HG03066 (cell line): ENCODE data around the gene GASK1A.
"Not testable (repeated sequence)": the region's sequence is repeated elsewhere in the genome, so short reads cannot be mapped to it uniquely, and the experiment has no call there.

Experiments used
- ATAC-seq: cut with Tn5 transposase; IDR thresholded peaks from one replicate; pipeline ENCODE4 v1.9.1; 2021; ENCODE audit warnings: low read depth; ENCODE audit not compliant: unreplicated experiment

GASK1A gene

DNA sequence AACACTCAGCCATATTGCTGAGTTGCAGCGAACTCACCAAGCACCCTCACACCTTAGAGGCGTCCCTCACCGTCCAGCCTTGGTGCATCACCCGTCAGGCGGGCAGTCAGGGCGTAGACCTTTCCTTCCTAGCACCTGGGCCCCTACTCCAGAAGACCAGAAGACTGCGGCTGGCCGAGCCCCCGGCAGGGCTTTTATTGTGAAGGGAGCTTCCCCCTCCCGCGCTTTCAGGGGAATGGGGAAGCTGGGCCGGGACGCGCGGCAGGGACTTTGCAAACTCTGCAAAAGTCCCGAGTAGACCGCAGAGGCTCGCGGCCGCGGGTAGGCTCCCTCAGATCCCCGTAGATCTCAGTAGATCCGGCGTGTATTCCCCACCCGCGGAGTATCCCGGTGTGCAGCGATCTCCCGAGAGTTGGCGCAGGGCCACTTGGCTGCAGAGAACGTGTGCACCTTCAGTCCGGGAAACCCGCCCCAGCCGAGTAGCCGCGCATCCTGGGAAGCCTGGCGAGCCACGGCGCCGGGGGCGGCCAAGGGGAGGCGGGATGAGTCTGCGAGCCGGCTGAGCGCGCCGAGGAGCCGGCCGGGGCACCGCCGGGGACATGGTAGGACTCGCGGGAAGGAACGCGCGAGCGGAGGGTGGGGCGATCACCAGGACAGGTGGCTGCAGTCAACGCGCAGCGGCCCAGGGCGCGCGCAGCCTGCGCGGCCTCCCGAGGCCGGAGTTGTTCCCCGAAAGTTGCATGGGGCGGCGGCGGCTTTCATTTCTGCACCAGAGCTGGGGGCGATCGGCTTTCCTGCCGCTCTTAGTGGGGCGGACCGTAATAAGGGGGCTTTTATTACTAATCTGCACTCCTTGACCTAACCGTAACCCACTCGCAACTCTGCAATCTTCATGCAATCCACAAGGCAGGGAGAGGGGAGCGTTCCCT, at the start of gene GASK1A:
TSS of gene GASK1A (plus strand) at position 268 of the 929 bp plus-strand sequence. CDS start at position 600, 332 bp downstream.
- ATAC-seq: no peak

- no peak for ATAC-seq
Measured at GRCh38 chr3:42934111-42934510, 45.0 kb upstream of the GASK1A start.

GRCh38 chr3:42934910-42935309, 44.2 kb upstream of the GASK1A start:
- no peak for ATAC-seq

DNA sequence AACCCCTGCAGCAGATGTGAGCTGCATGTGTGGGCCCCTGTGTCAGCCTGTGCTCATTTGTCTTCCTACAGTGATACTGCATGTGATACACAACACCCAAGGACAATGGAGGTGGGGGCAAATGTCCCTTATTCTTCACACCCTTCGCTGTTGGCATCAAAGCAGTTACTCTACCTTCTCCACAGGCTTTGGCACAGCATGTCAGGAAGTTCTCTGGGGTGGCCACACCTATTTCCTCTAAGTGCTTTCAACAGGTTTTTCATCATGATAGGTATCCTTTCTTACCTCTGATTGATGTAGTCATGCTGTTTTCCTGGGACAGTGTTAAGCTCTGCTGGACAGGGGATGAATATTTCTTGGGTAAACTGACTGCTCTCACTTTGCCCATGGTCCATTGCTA, 43.6 kb upstream of the GASK1A start:
- ATAC-seq: no peak

DNA sequence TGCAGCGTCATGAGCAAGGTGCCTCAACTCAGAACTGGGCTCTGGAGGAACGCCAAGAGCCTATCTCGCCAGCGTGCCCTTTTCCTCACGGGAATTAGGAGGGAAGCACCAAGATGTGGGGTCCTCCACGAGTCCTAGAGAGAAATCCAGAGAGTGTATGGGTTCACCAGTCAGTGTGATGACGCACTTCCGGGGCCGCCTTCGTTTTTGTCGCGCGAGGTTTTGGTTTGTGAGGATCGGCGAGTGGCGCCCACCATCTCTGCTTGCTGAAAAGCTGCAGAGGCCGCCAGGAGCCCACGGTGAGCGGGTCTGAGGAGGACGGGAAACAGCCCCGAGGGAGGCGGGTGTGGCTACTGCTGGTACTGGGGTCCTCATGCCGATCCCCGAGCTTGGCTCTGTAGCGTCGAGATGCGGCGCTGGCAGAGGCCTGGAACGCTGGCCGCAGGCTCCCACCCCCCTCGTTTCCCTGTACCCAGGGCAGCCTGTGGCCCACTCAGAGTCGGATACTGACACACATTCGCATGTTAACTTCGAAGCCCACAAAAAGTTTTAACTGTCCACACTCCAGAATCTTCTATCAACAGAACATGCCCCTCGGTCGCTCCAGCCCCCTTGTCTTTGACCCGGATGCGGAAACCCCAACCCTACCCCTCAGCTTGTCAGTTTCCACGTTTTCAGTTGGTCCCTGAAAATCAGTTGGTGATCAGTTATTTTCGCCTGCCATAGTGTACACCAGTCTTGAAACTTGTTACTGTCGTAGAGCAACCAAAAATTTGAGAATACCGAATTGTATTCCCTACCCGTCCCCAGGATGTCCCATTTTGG, 42.7 kb upstream of the GASK1A start:
- no peak for ATAC-seq

GRCh38 chr3:42937334-42937733, 41.8 kb upstream of the GASK1A start:
- ATAC-seq: no peak

- ATAC-seq: no peak
Measured at GRCh38 chr3:42942693-42943092, 36.4 kb upstream of the GASK1A start.

DNA sequence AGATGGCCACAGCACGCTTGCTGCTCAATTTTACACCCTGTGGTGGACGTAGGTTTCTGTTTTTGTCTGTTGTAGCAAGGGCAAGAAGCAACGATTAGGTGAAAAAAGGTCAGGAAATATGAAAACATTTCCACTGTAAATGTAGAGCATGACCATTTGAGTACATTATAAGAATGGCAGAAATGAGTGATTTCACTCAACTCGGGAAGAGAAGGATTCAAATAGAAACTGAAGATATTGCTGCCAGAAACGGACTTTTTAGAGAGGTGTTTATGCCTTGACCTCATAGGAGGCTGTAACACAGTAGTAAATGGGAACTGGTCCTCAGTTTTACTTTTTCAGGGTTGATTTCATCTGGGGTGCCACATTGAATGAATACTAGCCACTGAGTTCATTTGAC, 33.1 kb upstream of the GASK1A start:
- no peak for ATAC-seq

- ATAC-seq: no peak
Measured at GRCh38 chr3:42957573-42957972, 21.5 kb upstream of the GASK1A start.

DNA sequence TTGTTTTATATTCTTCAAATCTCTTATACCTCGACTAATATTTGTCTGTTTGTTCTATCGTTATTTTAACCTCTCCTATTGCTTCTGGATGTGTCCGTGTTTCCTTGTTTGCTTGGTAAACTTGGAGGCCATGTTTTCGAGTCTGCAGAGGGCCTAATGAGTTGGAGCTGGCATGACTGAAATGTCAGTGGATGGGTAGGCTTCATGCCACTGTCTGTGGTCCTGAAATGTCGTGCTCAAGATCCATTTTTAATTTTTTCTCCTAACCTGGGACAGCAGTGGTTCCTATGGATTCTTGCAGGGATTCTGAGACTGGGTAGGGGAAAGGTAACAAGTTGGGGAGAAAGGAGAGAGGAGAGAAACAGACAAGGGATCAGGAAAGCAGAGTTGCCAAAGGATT, 18.8 kb upstream of the GASK1A start:
- no peak for ATAC-seq

GRCh38 chr3:42960786-42961185, 18.3 kb upstream of the GASK1A start:
- ATAC-seq: no peak

GRCh38 chr3:42961633-42962032, 17.5 kb upstream of the GASK1A start:
- no peak for ATAC-seq

DNA sequence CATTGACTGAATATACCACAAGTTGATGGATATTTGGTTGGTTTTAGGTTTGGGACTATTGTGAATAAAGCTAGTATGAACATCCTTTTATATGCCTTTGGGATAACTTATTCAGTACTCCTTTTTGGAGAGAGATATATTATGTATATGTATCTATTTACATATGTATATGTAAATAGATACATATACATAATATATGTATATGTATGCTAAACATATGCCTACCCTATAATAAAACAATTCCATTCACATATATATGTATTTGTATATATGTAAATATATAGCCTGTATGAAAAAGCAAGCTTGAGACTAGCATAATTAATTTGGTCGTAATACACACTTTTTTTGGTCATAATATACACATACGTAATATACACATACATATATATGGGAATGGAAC, 15.8 kb upstream of the GASK1A start:
- no peak for ATAC-seq

DNA sequence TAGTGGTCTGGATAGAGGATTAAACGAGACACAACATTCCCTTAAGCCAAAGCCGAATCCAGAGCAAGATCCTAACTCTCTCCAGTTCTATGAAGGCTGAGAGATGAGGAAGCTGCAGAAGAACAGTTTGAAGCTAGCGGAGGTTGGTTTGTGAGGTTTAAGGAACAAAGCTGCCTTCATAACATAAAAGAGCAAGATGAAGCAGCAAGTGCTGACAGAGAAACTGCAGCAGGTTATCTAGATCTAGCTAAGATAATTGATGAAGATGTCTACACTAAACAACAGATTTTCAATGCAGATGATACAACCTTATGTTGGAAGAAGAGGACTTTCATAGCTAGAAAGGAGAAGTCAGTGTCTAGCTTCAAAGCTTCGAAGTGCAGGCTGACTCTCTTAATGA, 14.8 kb upstream of the GASK1A start:
- no peak for ATAC-seq

DNA sequence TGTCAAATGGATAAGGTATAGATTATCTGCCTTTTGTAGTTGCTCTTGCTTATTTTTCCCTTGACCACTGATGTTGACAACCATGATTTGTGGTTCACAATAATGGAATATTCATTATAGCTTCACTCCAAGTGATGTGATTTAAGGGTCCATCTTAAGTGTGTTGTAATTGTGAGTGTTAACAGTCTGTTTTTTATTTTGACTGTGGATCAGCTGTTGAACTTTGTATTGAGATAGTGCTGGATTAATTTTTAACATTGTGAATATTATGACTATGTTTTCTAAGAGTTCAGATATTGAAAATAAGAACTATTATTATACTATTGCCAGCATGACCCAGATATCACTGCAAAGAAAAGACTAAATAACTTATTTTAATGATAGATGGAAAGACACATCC, 8.6 kb upstream of the GASK1A start:
- ATAC-seq: no peak

DNA sequence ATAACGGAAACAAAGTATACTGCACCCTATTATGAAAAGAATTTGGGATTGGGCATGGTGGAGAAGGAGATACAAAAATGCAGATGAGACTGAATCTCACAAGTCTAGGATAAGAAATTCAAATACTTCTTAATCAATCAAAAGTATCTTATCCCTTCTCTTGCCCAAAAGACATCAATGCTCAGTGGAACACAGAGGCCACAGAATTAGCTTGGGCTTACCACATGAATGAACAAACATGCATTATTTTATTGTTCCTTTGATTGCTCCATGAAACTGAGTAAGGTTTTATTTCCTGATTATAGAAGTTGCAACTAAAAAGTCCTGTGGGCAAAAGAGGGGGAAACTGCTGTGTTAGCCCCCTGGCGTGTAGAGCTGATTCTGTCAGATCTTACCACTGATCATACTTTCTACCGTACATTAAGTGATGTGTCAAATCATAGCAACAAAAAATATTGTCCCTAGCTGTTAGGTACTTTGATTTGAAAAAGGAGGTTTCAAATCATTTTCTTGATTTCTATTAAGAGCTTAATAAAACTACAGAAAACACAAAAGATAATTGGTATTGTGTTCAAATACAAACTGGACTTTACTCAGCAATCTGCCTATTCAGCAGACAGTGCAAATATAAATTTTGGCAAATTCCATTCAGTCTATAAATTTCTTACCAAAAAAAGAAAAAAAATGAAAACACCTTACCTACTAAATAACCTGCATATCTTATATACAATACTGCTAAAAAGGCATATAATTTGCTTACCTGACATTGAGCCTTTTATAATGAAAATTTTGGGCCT, 7.9 kb upstream of the GASK1A start:
- no peak for ATAC-seq

DNA sequence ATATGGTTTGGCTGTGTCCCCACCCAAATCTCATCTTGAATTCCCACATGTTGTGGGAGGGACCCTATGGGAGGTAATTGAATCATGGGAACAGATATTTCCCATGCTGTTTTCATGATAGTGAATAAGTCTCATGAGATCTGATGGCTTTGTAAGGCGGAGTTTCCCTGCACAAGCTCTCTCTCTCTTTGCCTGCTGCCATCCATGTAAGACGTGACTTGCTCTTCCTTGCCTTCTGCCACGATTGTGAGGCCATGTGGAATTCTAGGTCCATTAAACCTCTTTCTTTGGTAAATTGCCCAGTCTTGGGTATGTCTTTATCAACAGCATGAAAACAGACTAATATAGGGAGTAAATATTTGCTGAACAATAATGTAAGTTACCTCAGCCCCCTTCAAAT, 4.2 kb upstream of the GASK1A start:
- not testable (repeated sequence) for ATAC-seq

- no peak for ATAC-seq
Measured at GRCh38 chr3:42975456-42975855, 3.7 kb upstream of the GASK1A start.

DNA sequence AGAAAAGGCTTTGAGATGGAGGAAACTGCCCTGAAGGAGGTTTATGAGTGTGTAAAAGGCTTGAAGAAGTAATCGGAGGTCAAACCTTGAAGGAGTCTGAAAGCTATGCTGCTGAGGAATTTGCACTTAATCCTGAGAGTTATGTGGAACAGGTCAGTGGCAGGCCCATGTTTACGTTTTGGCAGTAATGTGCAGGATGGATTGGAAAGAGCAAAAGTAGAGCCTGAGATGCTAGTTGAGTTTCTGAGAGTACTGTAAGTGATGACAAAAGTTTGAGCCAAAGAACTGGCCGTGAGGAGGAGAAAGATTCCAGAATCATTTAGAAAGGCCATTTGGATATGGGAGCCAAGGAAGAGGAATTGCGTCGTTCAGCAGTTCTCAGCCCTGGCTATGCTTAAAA, 3.2 kb upstream of the GASK1A start:
- no peak for ATAC-seq

DNA sequence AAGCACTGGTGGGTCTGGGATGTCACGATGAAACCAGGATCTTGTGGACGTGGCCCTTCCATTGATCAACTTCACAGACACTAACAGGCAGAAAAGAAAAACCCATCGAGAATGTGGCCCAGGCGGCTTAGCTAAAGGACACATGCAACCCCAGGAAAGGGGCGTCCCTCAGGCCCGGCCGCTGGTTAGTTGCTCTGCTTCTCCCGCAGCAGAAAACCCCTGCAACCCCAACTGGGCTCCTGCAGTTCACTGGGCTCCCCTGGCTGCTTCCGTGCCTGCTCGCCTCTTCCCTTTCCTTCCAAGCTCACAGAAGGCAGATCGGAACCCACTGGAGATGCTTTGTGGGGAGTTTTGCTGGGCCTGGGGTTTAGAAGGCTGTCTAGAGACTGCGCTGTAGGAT, 1.1 kb downstream of the GASK1A start:
- ATAC-seq: no peak

DNA sequence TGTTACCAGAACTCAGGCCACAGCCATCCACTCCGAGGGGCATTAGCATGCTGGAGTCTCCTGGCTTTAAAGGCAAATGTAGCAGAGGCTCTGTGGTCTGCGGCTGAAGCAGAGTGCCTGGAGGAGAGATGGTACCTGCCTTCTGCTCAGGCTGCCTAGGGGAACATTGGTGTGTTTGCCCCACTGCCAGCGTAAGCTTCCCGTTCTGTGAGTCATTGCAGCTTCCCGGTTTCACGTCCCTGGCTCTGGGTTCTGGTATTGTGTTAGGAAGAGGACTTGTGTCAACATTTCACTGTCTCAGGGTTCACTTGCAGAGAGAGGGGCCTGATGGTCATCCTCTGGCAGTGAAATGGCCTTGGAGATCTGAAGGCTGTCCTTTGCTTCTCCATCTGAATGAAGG, 1.8 kb downstream of the GASK1A start:
- no peak for ATAC-seq
